Esophagus muscularis mucosa (tissue), 4 donors: ENCODE data around the gene ANP32B.

Source experiments
- EP300 ChIP-seq: sonication (generic); formaldehyde crosslinking; IDR thresholded peaks from one replicate; pipeline ENCODE4 v1.6.1; 2017; ENCODE audit warnings: antibody characterized with exemption
- POLR2A ChIP-seq: fragments of 450-650 bp; IDR thresholded peaks from one replicate; pipeline ENCODE4 v1.6.1; 2017; ENCODE audit warnings: antibody characterized with exemption, moderate library complexity, mild to moderate bottlenecking, low read depth
- TF ChIP-seq, protein P1 (sequence below), 3 experiments: fragments of 200-600 bp in 2 of 3; fragments of 450-650 bp in 1 of 3; sonication (generic) in 2 of 3; IDR thresholded peaks; one replicate each; pipeline ENCODE4 v1.5.1; 2017 to 2019; ENCODE audit warnings: antibody characterized with exemption in 3 of 3, mild to moderate bottlenecking in 2 of 3, moderate library complexity in 1 of 3

- TF ChIP-seq POLR2A (no peak), EP300 (no peak)
- TF ChIP-seq, protein P1, sequence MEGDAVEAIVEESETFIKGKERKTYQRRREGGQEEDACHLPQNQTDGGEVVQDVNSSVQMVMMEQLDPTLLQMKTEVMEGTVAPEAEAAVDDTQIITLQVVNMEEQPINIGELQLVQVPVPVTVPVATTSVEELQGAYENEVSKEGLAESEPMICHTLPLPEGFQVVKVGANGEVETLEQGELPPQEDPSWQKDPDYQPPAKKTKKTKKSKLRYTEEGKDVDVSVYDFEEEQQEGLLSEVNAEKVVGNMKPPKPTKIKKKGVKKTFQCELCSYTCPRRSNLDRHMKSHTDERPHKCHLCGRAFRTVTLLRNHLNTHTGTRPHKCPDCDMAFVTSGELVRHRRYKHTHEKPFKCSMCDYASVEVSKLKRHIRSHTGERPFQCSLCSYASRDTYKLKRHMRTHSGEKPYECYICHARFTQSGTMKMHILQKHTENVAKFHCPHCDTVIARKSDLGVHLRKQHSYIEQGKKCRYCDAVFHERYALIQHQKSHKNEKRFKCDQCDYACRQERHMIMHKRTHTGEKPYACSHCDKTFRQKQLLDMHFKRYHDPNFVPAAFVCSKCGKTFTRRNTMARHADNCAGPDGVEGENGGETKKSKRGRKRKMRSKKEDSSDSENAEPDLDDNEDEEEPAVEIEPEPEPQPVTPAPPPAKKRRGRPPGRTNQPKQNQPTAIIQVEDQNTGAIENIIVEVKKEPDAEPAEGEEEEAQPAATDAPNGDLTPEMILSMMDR (IDR thresholded peaks at IDR 0.05) = no peak
These were observed 547 bp downstream of the ANP32B start for GRCh38 chr9:97983589-97984187.
